Spleen (tissue), 7 donors: ENCODE data around the gene FKTN.

Experiments
- POLR2A ChIP-seq, 3 donors: fragments of 450-650 bp; IDR thresholded peaks; one replicate each; pipeline ENCODE4 v1.5.1; 2017; ENCODE audit warnings: antibody characterized with exemption in 3 of 3, mild to moderate bottlenecking in 1 of 3
- POLR2AphosphoS5 ChIP-seq, 3 donors: sonication (generic); formaldehyde crosslinking; IDR thresholded peaks; one replicate each; pipeline ENCODE4 v1.5.1; 2017; ENCODE audit warnings: antibody characterized with exemption in 3 of 3
- TF ChIP-seq, protein P1 (sequence below), 11 experiments: fragments of 200-600 bp in 7 of 11; fragments of 450-650 bp in 4 of 11; sonication (generic) in 4 of 11; IDR thresholded peaks in 8 of 11; conservative IDR thresholded peaks in 3 of 11; 1 replicate in 7 of 11; 2 replicates in 4 of 11; pipeline versions ENCODE4 v1.4.0 to v1.8.0; 2016 to 2021; ENCODE audit warnings: antibody characterized with exemption in 11 of 11, inconsistent platforms in 4 of 11, mild to moderate bottlenecking in 1 of 11
- donor health status: DM: no; HTN: no; CAD: no; lungs with moderate emphysema.
- donor health status: DM: no; HTN: no; CAD: no.
- donor health status: DM: no; HTN: no; CAD: no.

DNA sequence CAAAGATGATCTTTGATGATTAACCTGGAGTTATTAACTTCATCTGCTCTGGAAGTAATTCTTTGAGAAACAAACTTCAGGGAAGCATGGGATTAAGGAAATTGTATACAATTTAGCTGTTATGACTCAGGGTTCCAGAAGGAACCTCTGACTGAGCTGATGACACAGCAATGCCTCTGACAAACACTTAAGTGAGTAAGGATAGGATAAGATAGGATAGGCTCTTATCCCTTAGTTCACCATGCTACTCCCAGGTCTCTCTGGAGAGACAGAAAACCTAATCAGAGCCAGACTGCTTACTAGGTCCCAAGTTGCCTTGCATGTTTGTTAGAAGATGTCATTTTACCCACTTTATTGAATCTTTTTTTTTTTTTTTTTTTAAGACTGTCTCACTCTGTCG lies 123.8 kb downstream of the FKTN start:
- TF ChIP-seq, protein P1, sequence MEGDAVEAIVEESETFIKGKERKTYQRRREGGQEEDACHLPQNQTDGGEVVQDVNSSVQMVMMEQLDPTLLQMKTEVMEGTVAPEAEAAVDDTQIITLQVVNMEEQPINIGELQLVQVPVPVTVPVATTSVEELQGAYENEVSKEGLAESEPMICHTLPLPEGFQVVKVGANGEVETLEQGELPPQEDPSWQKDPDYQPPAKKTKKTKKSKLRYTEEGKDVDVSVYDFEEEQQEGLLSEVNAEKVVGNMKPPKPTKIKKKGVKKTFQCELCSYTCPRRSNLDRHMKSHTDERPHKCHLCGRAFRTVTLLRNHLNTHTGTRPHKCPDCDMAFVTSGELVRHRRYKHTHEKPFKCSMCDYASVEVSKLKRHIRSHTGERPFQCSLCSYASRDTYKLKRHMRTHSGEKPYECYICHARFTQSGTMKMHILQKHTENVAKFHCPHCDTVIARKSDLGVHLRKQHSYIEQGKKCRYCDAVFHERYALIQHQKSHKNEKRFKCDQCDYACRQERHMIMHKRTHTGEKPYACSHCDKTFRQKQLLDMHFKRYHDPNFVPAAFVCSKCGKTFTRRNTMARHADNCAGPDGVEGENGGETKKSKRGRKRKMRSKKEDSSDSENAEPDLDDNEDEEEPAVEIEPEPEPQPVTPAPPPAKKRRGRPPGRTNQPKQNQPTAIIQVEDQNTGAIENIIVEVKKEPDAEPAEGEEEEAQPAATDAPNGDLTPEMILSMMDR (IDR thresholded peaks at IDR 0.05 in 8 of 11, conservative IDR thresholded peaks at IDR 0.05 in 3 of 11), result no peak
- TF ChIP-seq POLR2A (IDR thresholded peaks at IDR 0.05) (no peak), POLR2AphosphoS5 (IDR thresholded peaks at IDR 0.05) (no peak)
